ENCODE measurements around the gene SOX12.

The SOX12 gene

DNA sequence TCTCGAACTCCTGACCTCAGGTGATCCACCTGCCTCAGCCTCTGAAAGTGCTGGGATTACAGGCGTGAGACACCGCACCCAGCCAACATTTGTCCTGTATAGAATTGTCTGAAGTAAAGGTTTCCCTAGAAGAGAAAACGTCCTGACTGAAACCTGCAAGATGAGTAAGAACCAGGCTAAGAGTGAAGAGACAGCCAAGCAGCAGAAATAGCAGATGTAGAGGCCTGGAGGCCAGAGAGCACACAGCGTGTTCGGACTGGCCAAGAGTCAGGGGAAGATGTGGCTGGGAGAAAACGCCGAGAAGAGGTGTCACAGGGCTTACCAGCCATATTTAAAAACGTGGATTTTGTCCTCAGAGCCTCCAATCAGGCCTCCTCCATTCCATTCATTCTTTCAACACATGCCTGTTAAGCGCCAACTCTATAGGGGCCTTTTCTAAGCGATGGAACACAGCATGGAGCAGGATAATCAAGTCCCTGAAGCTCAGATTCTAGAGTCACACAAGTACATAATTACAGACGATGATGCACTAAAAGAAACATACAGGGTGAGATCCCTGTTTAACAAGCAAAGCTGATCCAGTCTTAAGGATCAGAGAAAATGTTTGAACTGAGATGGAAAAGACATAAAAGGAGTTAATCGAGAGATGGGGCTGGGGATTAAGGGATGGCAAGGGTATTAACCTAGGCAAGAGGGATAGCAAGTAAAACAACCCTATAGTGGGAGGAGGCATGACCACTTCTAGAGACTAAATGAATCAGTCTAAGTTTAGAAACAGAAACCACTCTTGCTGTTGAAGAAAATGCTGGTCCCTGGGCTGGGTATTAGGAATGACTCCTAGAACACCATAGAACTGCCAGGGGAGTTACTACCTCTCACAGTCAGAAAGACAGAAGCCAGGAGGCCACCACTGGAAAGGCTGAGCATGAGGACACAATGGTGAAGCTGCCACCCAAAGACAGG lies 23.2 kb upstream of the SOX12 start:
- DNase-seq (ENCODE audit: low read depth): no peak

DNA sequence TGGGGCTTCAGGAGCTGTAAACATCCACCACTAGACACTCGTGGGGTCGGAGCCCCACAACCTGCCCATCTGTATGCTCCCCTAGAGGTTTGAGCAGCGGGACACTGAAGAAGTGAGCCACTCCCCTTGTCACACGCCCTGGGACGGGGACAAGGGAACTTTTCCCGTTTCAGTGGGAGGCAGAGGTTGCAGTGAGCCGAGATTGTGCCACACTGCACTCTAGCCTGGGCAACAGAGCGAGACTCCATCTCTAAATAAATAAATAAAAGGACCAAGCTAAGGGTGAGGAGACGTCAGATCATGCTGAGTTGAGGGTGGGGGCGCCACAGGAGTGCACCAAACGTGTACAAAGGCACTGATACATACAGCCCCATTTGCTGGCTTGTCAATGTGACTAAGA lies 19.6 kb upstream of the SOX12 start:
- DNase-seq (ENCODE audit: low read depth): no peak

DNA sequence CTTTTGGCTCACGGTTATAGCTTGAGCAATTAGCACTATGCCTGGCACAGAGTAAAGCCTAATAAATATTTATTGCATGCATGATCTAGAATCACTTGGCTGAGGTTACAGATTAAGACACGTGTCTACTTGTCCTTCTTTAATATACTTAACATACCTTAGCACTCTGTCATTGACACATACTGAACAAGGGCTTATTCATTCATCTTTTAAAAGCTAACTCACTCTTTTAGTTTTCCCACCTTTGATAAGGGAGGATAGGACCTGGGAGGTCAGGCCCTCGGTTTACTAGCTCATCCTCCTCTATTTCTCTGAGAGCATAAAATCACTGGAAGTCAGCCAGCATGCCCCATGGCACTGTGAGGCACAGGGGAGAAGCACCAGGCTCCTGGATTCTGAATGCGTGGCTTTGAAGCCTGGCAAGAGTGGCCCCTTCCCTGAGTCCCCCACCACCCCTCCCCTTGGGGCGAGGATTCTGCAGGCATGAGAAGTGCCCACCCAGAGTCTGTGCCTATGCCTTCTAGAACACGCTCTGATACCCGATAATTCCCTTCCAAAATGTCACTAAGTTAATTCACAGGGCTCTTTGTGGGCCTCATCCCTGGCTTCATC lies 16.8 kb upstream of the SOX12 start:
- DNase-seq (ENCODE audit: low read depth): no peak

DNA sequence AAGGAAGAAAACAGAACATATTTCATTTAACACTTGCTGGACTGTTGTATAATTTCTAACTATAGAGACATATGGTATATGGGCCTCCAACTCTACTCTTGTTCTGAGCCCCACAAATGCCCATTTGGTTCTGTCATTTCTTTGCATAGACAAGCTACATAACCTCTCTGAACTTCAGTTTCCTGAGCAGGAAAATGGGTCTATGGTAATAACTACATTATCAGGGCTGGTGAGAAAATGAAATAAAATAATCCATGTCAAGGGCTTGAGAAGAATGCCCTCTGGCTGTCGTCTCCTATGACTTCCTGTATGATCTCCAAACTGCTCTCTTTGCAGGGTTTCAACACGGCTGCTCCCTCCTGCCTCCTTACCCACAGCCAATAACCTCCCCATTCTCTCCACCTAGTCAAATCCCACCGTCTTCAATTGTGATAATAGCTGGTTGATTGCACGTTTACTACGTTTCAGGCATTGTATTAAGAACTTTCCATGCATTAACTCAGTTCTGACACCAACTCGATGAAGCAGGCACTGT lies 16.0 kb upstream of the SOX12 start:
- DNase-seq (ENCODE audit: low read depth): no peak

DNA sequence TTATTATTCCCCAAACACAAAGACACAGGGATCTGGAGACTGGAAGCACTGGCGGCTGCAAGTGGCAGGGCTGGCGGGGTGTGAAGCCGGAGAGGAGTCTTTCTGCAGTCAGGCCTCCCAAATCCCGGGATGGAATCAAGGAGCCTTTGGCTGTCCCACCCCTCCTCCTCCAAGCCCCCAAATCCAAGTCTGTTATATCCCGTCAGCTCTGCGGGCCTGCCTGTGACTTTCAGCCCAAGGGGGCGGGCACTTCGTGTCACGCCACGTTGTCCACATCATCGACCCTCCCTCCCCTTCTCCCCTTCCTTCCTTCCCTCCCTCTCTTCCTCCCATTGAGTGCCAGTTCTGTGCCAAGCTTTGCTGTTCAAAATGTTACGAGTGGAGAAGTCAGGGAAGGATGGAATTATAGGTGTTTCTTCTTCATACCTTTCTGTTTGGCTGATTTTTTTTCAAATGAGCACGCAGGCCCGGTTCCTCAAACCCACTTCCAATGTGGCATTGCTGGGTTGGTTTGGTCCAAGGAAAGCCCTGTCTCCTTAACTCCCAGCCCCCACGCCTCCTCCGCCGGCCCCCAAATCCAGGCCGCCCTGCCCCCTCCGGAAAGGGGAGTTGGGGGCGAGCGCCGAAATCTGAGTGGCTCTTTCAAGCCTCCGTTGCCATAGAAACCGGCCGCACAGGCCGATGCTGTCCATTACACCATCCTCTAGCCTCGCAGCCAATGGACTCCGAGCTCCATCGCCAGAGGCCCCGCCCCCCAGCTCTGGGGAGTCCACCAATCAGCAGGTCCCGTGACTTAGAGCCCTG lies 15.3 kb upstream of the SOX12 start:
- peak; percentile 66 for DNase-seq (ENCODE audit: low read depth)

DNA sequence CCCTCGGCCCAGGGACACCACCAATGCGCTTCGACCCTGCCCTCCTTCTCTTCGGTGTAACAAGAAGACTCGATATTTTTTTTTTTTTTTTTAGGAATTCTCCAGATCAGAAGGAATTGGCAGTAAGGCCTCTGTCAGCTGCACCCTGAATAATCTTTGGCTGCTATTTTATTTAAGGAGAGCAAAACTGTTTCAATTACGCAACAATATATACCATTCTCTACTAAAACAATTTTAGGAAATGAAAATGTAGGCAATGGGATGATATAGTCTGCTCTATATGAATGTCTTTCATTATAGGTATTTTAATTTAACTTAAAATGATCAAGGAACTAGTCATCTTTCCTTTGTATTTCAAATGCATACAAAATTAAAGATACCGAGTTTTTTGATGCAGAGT lies 14.7 kb upstream of the SOX12 start:
- DNase-seq (ENCODE audit: low read depth): no peak

DNA sequence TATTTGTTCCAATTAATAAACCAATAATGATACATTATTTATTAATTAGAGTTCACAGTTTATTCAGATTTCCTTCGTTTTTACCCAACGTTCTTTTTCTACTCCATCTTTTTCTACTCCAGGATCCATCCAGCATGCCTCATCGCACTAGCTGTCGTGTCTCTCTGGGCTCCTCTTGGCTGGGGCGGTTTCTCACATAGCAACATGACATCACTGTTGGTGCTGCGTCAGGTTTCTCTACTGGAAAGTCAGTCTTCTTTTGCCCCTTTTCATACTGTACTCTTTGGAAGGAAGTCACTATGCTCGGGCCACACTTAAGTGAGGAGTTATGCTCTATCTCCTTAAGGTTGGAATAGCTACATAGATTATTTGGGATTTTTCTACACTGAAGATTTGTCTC lies 13.7 kb upstream of the SOX12 start:
- DNase-seq (ENCODE audit: low read depth): no peak

DNA sequence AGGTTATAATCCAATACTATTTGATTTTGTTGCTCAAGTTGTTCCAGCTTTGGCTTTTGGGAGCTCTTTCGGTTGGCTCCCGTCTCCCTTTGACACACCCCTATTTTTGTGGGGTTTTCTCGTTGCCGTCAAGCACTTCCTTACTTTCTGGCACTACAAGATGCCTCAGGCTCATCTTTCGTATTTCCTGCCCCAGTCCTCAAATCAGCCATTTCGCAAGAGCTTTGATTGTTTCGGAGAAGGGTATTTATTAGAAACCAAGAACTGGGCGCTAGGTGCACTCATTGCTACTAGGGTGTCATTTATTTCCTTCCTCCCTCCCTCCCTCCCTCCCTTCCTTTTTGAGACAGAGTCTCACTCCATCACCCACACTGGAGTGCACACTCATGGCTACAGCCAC lies 13.3 kb upstream of the SOX12 start:
- DNase-seq (ENCODE audit: low read depth): no peak

DNA sequence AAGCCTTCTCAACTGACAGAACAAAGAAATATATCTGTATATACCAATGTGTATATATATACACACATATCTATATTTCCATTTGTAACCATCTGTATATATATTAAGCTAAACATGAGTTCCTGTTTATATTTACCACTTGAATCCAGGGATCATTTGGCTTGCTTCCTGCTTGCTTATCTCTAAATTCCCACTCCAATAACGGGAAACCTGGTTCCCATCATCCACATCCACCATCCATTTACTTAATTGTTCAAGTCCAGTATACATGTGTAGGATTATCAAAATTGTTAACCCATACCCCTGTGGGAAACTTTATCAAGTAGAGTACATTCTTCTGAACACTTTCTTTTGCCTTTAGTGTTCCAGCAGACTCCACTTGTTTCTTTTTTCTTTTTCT lies 12.5 kb upstream of the SOX12 start:
- DNase-seq (ENCODE audit: low read depth): no peak

DNA sequence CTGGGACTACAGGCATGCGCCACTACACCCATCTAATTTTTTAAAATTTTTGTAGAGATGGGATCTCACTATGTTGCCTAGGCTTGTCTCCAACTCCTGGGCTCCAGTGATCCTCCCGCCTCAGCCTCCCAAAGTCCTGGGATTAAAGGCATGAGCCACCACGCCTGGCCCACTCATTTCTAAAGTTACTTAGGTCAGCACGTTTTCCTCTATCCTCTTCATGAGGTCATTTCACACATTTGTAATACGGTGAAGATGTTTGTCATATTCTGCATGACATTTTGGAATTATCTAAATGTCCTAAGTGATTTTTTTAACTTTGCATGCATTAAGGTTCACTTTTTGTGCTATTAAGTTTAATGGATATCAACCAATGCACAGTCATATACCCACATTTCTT lies 11.9 kb upstream of the SOX12 start:
- DNase-seq (ENCODE audit: low read depth): no peak

DNA sequence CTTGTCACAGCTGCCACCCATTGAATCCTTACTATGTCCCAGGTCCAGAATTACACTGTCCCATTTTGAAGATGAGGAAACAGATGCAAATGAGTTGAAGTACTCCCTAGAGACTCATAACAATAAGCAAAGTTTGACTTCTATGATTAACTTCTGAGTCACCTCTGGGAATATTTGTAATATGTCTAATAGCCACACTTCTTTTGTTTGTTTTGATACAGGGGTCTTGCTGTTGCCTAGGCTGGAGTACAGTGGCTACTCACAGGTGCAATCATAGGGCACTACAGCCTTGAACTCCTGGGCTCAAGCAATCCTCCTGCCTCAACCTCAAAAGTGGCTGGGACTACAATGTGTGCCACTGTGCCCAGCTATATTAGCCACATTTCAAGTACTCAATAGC lies 11.4 kb upstream of the SOX12 start:
- no peak for DNase-seq (ENCODE audit: low read depth)

DNA sequence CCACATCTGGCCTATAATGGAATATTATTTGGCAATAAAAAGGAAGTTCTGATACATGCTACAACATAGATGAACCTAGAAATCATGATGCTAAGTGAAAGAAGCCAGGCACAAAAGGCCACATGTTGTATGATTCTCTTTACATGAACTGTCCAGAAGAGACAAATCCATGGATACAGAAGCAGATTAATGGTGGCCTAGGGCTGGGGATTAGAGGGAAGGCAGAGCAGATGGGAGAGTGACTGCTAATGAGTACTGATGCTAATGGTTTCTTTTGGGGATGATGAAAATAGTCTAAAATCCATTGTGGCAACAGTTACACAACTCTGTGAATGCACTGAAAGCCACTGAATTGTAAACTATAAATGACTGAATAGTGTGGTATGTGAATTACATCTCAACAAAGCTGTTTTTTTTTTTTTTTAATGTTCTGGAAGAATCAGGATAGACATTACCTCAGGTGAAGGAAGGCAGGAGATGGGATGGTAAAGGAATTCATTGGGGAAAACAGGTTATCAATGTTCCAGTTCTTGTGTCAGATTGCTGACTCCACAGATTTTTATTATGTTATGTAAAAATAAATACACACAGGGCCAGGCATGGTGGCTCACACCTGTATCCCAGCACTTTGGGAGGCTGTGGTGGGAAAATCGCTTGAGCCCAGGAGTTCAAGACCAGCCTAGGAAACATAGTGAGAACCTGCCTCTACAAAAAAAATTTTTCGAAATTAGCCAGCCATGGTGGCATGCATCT lies 8.9 kb upstream of the SOX12 start:
- no peak for DNase-seq (ENCODE audit: low read depth)

DNA sequence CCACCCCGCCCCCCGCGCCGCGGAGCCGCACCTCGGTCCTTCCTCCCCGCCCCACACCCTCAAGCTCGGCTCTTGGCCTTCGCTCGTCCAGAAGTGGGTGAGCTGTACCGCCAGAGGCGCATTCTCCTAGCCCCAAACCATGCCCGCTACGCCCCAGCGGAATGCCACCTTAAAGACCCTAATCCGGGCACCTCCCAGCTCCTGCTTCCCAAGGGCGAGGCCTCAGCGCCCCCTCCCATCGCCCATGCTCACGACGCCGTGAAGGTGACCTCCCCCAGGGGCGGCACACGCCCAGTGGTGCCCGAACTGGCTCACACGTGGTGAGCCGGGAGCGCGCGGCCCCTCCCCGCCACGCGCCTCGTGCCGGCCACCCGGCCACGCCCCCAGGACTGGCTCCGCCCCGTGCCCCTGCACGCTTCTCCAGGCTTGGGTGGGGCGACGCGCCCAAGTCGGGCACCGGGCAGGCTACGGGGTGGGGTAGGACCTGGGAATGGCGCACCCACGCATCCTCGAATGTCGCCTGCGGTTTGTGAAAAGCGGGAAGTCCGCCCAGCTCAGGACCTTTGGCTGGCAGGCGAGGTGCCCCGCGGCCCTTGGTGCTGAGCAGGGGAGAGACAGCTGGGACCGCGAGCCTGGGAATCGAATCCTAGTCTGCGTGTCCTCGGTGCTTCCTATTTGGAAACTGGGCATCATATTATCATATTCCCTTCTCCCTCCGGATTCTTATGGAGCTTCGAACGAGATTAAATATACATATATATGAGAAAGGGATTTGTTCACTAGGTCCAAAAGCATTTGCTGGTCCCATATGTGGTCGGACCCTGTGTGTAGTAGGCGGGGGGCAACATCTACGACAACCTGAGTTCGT lies 941 bp upstream of the SOX12 start:
- DNase-seq (ENCODE audit: low read depth): peak; percentile 82

DNA sequence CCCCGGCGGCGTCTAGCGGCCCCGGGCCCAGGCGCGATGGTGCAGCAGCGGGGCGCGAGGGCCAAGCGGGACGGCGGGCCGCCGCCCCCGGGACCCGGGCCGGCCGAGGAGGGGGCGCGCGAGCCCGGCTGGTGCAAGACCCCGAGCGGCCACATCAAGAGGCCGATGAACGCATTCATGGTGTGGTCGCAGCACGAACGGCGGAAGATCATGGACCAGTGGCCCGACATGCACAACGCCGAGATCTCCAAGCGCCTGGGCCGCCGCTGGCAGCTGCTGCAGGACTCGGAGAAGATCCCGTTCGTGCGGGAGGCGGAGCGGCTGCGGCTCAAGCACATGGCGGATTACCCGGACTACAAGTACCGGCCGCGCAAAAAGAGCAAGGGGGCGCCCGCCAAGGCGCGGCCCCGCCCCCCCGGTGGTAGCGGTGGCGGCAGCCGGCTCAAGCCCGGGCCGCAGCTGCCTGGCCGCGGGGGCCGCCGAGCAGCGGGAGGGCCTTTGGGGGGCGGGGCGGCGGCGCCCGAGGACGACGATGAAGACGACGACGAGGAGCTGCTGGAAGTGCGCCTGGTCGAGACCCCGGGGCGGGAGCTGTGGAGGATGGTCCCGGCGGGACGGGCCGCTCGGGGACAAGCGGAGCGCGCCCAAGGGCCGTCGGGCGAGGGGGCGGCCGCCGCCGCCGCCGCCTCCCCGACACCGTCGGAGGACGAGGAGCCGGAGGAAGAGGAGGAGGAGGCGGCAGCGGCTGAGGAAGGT lies 715 bp downstream of the SOX12 start:
- DNase-seq (ENCODE audit: low read depth): no peak

DNA sequence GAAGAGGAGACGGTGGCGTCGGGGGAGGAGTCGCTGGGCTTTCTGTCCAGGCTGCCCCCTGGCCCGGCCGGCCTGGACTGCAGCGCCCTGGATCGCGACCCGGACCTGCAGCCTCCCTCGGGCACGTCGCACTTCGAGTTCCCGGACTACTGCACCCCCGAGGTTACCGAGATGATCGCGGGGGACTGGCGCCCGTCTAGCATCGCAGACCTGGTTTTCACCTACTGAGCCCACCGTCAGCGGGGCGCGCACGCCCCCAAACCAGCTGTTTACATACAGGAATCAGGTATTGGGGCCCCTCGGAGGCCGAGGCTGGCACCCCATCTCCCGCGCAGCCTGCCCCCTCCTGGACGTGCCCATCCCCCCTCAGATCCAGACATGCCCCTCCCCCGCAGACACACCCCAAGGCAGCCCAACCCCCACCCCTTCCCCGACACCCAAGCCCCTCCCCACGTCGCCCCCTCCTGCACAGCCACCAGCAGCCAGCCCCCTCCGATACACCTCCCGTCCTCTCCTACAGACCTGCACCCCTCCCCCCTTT lies 1.4 kb downstream of the SOX12 start:
- no peak for DNase-seq (ENCODE audit: low read depth)

DNA sequence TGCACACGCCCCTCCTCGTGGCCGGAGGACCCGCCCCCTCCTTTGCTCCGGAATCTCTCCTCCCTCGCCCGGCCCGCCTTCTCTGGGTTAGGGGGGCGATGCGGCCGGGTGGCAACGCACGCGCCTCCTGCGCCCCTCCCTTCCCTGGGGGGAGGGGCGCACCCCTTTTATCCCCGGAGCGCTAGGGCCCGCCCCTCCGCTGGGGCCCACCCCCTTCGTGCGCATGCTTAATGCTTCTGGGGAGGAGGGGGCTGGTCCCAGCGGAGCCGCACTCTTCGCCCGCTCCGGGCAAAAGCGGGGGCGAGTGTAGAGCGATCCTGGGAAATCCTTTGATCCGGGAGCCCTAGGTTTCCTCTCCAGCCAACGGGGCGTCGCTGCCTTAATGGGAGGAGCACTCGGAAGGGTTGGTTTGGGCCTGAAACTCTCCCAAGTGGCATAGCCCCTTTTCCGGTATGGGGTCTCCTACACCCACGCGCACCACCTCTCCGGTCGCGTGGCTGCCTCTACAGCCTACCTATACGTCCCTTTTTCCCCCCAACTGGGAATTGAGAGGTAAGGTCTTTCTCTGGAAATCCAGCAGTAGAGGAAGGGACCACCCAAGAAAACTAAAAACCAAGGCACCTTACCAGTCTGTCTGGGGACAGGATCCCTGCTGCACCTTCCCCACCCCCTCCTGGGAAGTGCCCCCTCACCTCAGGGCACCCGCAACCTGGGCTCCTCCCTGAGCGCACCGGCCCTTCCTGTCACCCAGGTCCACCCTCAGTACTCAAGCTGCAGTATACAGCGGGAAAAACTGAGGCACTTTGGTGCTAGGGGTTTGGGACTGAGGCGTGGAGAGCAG lies 2.1 kb downstream of the SOX12 start:
- peak; percentile 53 for DNase-seq (ENCODE audit: low read depth)

DNA sequence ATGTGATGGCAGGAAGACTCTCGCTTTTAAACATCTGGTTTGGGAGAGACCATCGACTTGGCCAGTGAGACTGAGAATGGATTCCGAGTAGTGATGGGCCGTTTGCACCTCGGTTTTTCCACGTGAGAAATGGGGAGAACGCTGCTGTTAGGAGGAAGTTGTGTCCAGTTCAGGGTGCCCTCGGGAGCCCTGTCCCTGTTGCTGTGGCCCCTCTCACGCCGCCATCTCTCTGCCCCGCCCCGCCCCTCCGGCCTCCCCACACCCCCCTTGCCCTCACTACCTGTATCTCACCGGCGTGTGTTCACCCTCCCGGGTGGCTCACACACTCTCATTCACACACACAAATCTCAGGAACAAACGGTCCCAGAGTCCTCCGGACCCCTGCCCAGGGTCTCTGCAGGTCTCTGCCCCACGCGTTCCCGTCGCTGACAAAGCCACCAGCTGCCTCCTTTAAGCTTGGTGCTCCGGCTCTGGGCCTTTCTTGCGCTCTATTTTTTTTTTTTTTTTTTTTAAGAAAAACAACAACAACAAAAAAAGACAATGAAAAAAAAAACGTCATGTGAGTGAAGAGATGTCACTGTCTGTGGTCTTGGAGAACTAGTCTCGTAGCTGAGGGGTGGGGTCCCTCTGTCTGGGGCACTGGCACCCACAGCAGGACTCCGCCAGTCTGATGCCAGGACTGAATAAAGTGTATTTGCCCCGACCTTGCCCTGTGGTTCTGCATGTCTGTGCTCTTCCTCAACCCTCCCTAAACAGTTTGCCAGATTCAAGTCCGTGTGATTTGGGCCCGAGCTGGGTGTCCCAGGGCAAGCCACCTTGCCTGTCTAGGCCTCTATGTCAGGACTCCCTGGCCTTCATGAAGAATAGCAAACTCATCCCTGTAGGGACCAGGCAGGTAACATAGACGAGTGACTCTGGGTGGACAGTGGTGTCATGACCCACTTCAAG lies 2.9 kb downstream of the SOX12 start:
- no peak for DNase-seq (ENCODE audit: low read depth)

Measured in stimulated activated CD8-positive, alpha-beta memory T cell treated with anti-CD3 and anti-CD28 coated beads, Interleukin-7, amount 100 ng/mL, for 24 hours (primary cell).